OCI-LY1 (cell line): ENCODE results near the gene DYNLRB1.

Experiments
- H2AFZ ChIP-seq: fragments of 200-600 bp; sonication (generic), shearing (Covaris generic); 2 replicates; pipeline ENCODE4 v1.6.0; 2014; ENCODE audit warnings: antibody characterized with exemption, mild to moderate bottlenecking, low read length
- H3F3A ChIP-seq: fragments of 200-600 bp; sonication (generic), shearing (Covaris generic); 2 replicates; pipeline ENCODE4 v1.6.0; 2014; ENCODE audit warnings: mild to moderate bottlenecking, antibody characterized with exemption, low read length, moderate library complexity; ENCODE audit not compliant: insufficient read depth
- H3K27ac ChIP-seq: fragments of 200-600 bp; sonication (generic); 2 replicates; pipeline ENCODE4 v1.5.1; 2014; ENCODE audit warnings: low read length, mixed run types, mild to moderate bottlenecking, low read depth; ENCODE audit not compliant: poor library complexity, severe bottlenecking
- H3K27me3 ChIP-seq: fragments of 200-600 bp; sonication (generic); 2 replicates; pipeline ENCODE4 v1.6.0; 2014; ENCODE audit warnings: antibody characterized with exemption, mild to moderate bottlenecking, low read length, moderate library complexity; ENCODE audit not compliant: insufficient read depth
- H3K36me3 ChIP-seq: fragments of 200-600 bp; sonication (generic); 2 replicates; pipeline ENCODE4 v1.6.1; 2014; ENCODE audit warnings: mild to moderate bottlenecking, antibody characterized with exemption, low read length, moderate library complexity, mixed read lengths; ENCODE audit not compliant: insufficient read depth
- H3K4me1 ChIP-seq: fragments of 200-600 bp; sonication (generic); 2 replicates; pipeline ENCODE4 v1.5.1; 2014; ENCODE audit warnings: mild to moderate bottlenecking, low read length, moderate library complexity; ENCODE audit not compliant: insufficient read depth, severe bottlenecking
- H3K4me2 ChIP-seq: fragments of 200-600 bp; sonication (generic), shearing (Covaris generic); 2 replicates; pipeline ENCODE4 v1.6.1; 2014; ENCODE audit warnings: low read length
- H3K4me3 ChIP-seq: fragments of 200-600 bp; sonication (generic); 2 replicates; pipeline ENCODE4 v1.5.1; 2014; ENCODE audit warnings: low read length, low read depth, mild to moderate bottlenecking, mixed read lengths; ENCODE audit not compliant: poor library complexity, severe bottlenecking
- H3K79me2 ChIP-seq: fragments of 200-600 bp; shearing (Covaris generic); 2 replicates; pipeline ENCODE4 v1.6.1; 2016; ENCODE audit warnings: mixed run types, low read length, mixed read lengths; ENCODE audit not compliant: insufficient read depth
- H3K9ac ChIP-seq: fragments of 200-600 bp; sonication (generic), shearing (Covaris generic); 2 replicates; pipeline ENCODE4 v1.6.1; 2014; ENCODE audit warnings: mild to moderate bottlenecking, low read length, mixed read lengths
- H3K9me2 ChIP-seq: fragments of 200-600 bp; sonication (generic), shearing (Covaris generic); 2 replicates; pipeline ENCODE4 v1.6.1; 2014; ENCODE audit warnings: low read depth, mild to moderate bottlenecking, low read length, mixed read lengths
- H3K9me3 ChIP-seq: fragments of 200-600 bp; shearing (Covaris generic); 2 replicates; pipeline ENCODE4 v1.6.1; 2014; ENCODE audit warnings: low read length, mixed read lengths
- H4K20me1 ChIP-seq: fragments of 200-600 bp; sonication (generic), shearing (Covaris generic); 2 replicates; pipeline ENCODE4 v1.6.0; 2016; ENCODE audit warnings: mild to moderate bottlenecking, low read length; ENCODE audit not compliant: insufficient read depth
- CTCF ChIP-seq: fragments of 200-600 bp; sonication (generic), shearing (Covaris generic); IDR thresholded peaks from 2 replicates; pipeline ENCODE4 v1.5.1; 2017; ENCODE audit warnings: mild to moderate bottlenecking, antibody characterized with exemption, low read length, moderate library complexity, mixed read lengths
- EZH2 ChIP-seq: fragments of 200-600 bp; sonication (generic), shearing (Covaris generic); IDR thresholded peaks from 2 replicates; pipeline ENCODE4 v1.8.0; 2017; ENCODE audit warnings: borderline replicate concordance, mixed run types, mild to moderate bottlenecking, antibody characterized with exemption, low read length, moderate library complexity, mixed read lengths

Gene DYNLRB1

GRCh38 chr20:34578025-34578424 lies 61.8 kb downstream of the DYNLRB1 start:
- Histone ChIP-seq H3K4me1 (peaks cover 9% of the 10 kb centered on the region), H2AFZ (no peak overlapping the region), H3K9me2 (no peaks in the 10 kb centered on the region), H3K4me2 (no peak overlapping the region), H3F3A (no peaks in the 10 kb centered on the region), H3K36me3 (peaks cover 11% of the 10 kb centered on the region), H3K27me3 (no peaks in the 10 kb centered on the region), H3K4me3 (no peak overlapping the region), H3K9ac (no peak overlapping the region), H3K79me2 (no peaks in the 10 kb centered on the region), H3K27ac (no peak overlapping the region), H4K20me1 (no peaks in the 10 kb centered on the region), H3K9me3 (no peaks in the 10 kb centered on the region)
- no peak for TF ChIP-seq CTCF
- TF ChIP-seq EZH2: no peak

- Histone ChIP-seq H3K79me2 (no peaks in the 10 kb centered on the region), H3K9ac (no peak overlapping the region), H3K4me3 (no peak overlapping the region), H3F3A (no peaks in the 10 kb centered on the region), H3K4me1 (peaks cover 9% of the 10 kb centered on the region), H2AFZ (no peak overlapping the region), H3K9me3 (no peaks in the 10 kb centered on the region), H3K27me3 (no peaks in the 10 kb centered on the region), H3K4me2 (no peak overlapping the region), H3K9me2 (no peaks in the 10 kb centered on the region), H3K27ac (no peak overlapping the region), H4K20me1 (no peaks in the 10 kb centered on the region), H3K36me3 (peaks cover 11% of the 10 kb centered on the region)
- no peak for TF ChIP-seq EZH2
- no peak for TF ChIP-seq CTCF
Measured at GRCh38 chr20:34578521-34578920, 62.3 kb downstream of the DYNLRB1 start.

- Histone ChIP-seq H3K4me3 (no peak overlapping the region), H3K4me1 (peaks cover 9% of the 10 kb centered on the region), H3K4me2 (no peak overlapping the region), H2AFZ (no peak overlapping the region), H3K9ac (no peak overlapping the region), H4K20me1 (no peaks in the 10 kb centered on the region), H3F3A (no peaks in the 10 kb centered on the region), H3K9me2 (no peaks in the 10 kb centered on the region), H3K27ac (no peak overlapping the region), H3K9me3 (no peaks in the 10 kb centered on the region), H3K79me2 (no peaks in the 10 kb centered on the region), H3K27me3 (no peaks in the 10 kb centered on the region), H3K36me3 (peaks cover 11% of the 10 kb centered on the region)
- no peak for TF ChIP-seq CTCF
Measured at GRCh38 chr20:34579191-34579978, 63.2 kb downstream of the DYNLRB1 start.
